Stimulated activated CD8-positive, alpha-beta memory T cell treated with anti-CD3 and anti-CD28 coated beads, Interleukin-15, amount 100 ng/mL, for 4 hours (primary cell): Measurements from ENCODE around the gene NCAM1.

ENCODE experiments used
- DNase-seq, 2 donors: peaks; one replicate each; pipeline ENCODE4 v3.0.0-alpha.2; 2020; ENCODE audit warnings: low read depth in 2 of 2

Gene NCAM1

DNA sequence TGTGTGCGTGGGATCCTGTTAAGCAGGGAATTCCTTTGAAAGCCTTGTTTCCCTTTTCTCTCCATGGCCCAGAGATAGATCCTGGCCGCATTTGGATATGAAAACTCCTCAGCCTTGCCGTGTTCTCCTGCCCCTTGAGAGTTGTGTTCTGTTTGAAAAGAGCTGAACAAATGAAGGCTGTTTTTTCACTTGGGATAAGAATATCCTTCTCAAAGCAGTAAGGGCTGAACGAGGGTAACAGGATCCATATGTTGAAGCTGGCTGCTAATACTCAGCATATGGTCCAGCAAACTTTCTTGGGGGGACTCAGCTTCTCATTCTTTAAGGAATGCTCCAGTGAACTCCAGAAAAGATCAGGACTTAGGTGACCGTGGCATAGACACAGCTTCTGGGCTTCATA is 238.6 kb downstream of the NCAM1 start:
- no peak for DNase-seq

DNA sequence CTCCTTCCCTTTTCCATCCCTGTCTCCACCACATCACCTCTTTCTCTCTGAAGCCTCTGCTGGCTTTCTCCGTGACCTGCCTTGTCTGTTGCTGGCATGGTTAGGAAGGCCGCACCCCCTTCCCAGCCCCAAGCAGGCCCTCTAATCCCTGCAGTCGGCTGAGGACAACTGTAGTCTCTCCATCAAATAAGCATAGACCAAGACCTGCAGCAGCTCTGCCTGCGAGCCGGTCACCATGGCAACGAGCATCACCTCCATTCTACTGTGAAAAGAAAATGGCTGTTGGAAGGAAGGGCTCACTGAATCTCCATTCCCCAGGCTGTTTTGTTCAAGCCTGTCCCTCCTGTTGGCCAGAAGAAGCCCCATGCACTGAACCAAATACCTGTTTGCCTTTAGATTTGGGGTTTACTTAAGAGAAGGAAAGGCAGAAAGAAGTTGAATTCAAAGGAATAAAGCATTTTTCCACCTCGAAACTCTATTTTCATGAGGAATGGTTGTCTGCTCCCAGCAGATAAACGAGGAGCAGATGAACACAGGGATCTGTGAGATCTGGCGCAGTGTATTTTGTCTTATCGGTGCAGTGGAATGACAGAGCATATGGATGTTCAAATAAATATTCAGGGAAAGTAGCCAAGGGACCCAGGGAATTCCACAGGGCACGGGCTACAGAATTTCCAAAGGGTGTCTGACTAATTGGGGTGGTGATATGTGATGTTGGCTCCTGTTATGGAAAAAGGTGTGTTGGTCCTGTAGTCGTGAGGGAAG is 240.0 kb downstream of the NCAM1 start:
- no peak for DNase-seq

- DNase-seq = no peak
These were observed 241.2 kb downstream of the NCAM1 start for GRCh38 chr11:113202431-113202830.

GRCh38 chr11:113203141-113203753 is 242.0 kb downstream of the NCAM1 start:
- no peak for DNase-seq

- no peak for DNase-seq
These were observed 243.1 kb downstream of the NCAM1 start for GRCh38 chr11:113204280-113204679.

GRCh38 chr11:113213549-113213948 is 252.3 kb downstream of the NCAM1 start:
- no peak for DNase-seq

DNA sequence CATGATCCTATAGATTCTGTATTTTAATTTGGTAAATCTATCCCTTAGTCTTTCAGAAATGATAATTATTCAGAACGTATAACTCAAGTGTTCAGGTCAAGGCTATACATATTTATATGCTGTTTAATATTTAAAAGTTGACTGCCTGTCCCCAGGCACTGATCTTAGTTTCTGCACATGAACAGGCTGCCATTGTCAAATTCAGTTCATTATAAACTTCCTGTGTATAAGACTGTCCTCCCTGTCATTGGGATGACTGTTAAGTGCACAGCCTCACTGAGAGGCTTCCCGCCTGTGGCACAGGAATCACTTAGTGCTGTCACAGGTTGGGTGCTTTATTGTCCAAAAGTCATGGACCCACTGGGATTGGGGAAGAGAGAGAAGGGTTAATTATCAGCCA is 261.0 kb downstream of the NCAM1 start:
- DNase-seq = no peak

- no peak for DNase-seq
These were observed 273.7 kb downstream of the NCAM1 start for GRCh38 chr11:113234888-113235287.

- DNase-seq = no peak
These were observed 276.0 kb downstream of the NCAM1 start for GRCh38 chr11:113237261-113237660.

DNA sequence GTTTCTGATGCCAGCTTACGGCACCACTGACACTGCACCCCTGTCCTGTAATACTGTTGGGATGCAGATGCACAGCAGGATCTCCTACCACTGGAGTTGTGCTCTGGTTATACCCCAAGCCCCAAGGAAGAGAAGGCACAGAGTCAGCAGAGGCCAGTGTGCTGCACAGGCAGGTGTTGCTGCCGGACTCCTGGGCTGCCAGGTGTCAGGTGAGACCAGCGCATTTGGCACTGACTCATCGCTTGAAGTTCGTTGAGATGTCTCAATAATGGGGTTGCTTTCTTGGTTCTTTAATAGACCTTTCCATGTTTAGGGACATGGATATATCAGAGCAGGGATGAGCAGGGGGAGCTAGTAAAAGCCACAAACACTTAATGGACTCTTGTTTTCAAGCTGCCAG is 277.5 kb downstream of the NCAM1 start:
- DNase-seq = no peak

- no peak for DNase-seq
These were observed 279.2 kb downstream of the NCAM1 start for GRCh38 chr11:113240389-113240788.

- DNase-seq = no peak
These were observed 279.8 kb downstream of the NCAM1 start for GRCh38 chr11:113240790-113241635.

DNA sequence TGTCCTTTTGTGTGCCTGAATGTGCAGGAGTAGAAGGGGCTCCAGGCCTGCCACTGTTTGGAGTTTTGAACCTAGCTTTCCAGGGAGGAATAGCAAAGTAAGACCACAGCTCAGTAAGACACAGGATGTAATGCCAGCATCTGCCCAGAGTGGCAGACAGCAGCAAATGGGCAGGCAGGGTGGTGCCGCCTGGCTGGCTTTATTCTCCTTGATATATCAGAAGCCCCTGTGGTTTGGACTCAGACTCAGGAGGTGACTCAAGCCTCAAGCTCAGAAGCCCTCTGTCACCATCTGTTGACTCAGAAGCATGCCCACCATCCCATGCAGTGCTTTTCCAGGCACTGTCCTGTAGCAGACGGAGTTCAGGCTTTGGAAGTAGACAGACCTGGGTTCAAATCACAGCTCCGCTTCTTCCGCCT is 280.4 kb downstream of the NCAM1 start:
- DNase-seq = no peak

DNA sequence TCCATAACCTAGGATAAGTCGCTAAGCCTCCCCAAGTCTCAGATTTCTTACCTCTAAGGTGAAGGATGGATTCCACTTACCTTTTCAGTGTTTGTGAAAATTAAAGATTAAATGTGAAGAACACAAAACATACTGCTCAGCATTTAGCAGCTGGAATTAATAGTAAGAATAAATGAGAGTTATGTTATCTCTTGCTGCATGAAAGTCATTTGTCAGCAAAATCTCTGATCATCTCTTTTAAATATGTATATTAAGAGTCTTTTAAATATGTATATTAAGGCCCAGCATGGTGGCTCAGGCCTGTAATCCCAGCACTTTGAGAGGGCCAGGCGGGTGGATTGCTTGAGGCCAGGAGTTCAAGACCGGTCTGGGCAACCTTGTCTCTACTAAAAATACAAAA is 280.8 kb downstream of the NCAM1 start:
- DNase-seq = no peak

GRCh38 chr11:113242767-113243397 is 281.7 kb downstream of the NCAM1 start:
- DNase-seq = no peak

- no peak for DNase-seq
These were observed 282.5 kb downstream of the NCAM1 start for GRCh38 chr11:113243696-113244095.

DNA sequence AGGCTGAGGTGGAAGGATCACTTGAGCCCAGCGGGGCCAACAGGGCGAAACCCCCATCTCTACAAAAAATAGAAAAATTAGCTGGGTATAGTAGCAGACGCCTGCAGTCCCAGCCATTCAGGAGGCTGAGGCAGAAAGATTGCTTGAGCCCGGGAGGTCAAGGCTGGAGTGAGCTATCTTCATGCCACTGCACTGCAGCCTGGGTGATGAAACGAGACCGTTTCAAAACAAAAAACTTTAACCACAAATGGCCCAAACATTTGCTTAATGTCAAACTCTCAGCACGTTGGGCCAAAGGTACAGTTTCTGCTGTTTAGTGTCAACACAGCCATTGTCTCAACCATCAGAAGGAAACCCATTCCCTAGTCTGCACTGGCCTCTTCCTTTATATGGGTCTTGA is 284.0 kb downstream of the NCAM1 start:
- no peak for DNase-seq

DNA sequence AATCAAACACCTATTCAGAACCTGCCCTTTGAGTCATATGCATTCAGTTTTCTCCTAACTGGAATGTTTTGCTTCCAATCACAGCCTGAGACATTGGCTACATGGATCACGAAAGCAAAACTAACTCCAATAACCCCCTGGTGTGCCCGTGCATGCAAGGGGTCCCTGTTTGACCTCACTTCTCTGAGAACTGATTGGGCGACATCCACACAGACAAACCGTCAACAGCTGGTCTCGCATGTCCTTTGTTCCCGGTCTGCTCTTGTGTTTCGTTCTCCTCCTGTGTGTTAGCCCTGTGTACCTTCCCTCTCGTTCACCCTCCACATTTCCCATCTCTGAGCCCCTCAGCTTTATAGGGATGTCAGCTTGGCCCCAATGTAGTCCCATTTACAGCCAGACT is 286.0 kb downstream of the NCAM1 start:
- DNase-seq = no peak

DNA sequence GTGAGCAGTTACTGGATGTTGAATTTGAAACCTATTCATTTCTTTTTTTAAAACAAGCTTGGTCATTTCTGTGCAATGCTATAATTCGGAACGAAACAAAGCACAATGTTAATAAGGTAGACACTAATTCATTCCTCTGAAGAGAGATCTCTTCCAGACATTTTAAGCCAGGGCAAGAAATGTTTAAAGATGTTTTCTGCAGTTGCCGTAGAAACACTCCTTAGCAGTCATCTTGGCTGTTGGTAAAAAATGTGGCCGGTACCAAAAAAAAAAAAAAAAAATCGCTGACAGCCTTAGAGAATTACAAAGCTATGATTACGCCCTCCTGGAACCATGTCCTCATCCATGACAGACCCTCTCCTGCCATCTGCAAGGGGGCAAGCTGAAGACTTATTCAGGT is 286.7 kb downstream of the NCAM1 start:
- no peak for DNase-seq

DNA sequence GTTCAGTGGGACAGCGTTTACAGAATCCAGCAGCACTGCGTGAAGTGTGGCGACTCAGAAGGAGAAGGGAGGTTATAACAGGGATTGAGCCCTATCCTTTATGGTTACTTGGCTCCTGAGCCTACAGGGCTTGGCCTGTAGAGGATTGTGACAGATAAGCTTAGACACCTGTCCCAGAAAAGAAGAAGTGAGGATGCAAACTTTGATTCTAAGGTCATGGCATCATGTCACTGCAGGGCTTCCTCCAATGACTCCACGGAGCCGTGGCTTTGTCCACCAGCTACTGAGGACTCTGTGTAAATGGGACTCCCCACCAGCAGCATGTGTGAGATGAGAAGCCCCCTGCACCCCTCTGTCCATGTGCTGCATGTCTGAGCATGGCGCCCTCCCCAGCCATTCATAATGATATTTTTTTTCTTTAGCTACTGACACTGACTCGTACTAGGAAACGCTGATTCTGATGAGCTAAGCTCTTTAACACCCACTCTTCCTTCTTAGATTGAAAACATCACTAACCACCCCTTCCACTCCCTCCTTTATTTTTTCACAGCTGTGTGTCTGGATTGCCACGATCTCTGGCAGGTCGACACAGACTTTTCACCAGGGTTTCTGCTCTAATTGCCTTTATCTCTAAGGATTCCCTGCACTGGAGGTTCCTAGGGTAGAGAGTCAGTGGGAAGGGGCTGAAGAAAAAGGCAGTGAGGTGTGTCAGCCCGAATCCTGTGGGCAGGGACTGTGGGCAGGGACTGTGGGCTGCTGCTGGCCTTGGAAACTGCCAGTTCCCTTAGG is 287.7 kb downstream of the NCAM1 start:
- DNase-seq = no peak

DNA sequence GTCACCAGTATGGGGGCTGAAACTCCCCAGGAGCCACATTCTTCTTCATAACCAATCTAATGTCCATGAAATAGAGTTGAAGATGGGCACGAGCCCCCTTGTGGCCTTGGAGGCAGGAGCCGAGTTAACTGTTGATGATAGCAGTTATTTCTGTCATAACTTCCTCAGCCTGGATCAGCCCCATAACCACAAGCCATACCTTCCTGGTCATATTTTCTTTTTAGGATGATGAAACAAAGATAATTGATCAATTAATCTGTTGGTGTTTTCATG is 288.2 kb downstream of the NCAM1 start:
- no peak for DNase-seq

DNA sequence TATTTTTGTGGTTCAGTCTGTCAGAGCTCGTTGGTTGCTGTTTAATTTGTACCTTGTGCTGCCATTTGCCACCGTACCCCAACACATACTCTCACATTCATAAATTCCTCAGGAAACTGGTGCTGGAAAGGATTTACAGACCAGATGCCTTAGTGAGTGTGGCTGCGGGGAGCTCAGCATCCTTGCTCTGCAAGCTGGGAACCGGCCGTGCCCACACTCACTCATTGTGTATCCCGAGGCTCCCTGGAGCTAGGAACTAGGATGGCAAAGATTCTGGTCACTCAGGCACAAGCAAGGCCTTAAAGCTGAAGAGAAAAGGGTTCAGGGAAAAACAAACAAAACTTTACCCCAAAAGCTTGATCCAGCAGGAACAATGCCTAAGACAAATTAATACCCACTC is 288.6 kb downstream of the NCAM1 start:
- no peak for DNase-seq
